NCI-H2171 treated with DMSO at 0.1 percent for 48 hours (cell line): ENCODE data around the gene HAO1.
"Not testable (repeated sequence)": the region's sequence is repeated elsewhere in the genome, so short reads cannot be mapped to it uniquely, and the experiment has no call there.

Experiments used
- DNase-seq: peaks from one replicate; lab custom pipeline; 2025; lab: John Stamatoyannopoulos, UW

Gene HAO1

DNA sequence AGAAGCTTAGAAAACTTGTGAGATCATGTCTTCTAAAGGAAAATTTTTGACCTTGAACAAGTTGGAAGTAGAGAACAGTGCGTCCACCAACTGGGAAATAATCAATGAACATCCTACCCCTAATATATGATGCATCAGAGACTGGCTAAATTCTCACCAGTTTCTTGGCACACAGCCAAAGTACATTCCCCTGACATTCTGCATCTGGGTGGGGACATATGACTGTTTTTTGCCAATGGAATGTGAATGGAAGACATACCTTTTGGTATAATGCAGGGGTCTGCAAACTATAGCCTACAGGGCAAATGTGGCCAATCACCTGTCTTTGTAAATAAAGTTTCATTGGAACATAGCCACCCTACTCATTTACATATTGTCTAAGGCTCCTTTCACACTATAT, 84.7 kb downstream of the HAO1 start:
- DNase-seq, result no peak

DNA sequence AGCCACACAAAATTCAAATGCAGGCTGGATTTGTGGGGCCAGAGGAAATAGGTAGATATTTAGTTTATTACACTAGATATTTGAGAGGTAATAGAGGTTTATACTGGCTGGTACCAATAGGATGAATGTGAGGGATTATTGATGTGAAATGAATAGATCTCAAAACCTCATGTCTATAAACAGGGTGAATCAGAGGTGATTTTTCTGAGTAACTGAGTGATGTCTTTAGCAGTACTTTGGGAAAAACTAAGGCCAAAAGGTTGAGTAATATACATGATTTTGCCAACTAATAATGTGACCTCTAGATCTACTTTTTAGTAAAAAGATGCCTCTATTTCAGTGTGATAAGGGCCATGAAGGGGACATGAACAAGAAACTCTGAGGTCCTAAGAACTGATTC, 86.8 kb downstream of the HAO1 start:
- DNase-seq, result no peak

- no peak for DNase-seq
Observed at GRCh38 chr20:7850775-7851490, 89.3 kb downstream of the HAO1 start.

DNA sequence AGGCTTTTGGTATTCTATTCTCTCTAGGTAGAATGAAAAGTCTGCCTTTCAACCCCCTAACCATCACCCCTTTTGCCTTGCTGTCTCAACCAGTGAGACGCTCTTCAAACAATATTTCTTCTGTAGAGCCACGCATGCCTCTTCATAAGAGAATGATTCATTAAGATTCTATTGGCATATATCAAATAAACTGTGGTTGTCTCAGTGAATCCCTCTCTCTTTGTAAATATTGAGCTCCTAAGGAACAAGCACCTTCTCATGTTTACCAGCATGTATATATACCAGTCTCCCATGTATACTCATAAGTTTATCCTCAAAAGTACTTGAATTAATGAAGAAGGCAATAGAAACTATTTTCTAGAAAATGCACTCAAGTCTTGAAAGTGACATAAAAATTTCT, 90.6 kb downstream of the HAO1 start:
- DNase-seq, result no peak

DNA sequence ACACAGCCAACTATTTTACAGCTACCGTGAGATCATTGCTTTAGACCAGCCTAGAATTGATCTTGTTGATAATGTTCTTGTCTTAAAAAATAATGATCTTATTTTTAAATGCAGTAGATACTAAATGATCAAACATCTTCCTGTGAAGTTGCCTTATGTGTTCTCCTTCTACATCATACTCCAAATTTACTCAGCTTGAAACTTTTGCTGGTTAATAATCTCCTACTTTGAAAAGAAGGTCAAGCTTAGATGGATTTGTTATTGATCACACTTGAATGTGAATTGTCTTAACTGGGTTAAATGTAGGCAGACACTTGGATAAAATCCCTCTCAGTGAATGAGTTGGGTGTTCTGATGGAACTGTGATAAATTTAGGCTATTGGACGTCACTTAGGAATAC, 91.9 kb downstream of the HAO1 start:
- no peak for DNase-seq

DNA sequence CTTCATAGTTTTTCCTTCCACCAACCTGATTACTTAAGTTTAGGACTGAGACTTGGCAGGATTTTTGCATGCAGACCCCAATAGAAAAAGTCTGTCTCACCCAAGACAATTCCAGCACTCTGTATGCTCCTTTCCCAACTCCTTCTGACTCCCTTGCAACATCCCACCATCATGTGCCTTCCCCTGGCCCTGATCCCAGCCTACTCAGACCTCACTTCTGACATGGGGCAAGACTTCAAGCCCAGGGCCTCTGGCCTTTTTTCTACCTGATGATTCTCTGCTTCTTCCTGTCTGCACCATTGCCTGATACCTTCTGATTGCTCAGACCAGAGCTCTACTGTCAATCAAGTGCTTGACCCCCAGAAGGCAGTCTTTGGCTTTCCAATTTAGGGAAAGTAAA, 96.6 kb downstream of the HAO1 start:
- no peak for DNase-seq

DNA sequence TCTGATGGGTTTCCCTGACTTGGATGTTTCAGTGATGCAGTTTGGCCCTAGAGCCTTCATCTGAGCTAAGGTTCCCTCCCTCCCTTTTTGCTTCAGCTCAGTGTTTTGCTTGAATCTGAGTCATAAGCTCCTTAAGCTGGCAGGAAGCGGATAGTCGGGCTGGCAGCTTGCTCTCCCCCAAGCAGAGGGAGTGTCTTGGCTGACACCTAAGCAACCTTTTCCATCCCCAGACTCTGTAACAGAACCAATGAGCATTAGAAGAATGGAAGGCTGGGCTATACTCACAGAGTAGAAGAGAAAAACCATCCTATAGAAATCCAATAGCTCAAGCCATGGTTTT, 98.3 kb downstream of the HAO1 start:
- no peak for DNase-seq

- no peak for DNase-seq
Observed at GRCh38 chr20:7841291-7841970, 98.8 kb downstream of the HAO1 start.

GRCh38 chr20:7836076-7836475, 104.2 kb downstream of the HAO1 start:
- DNase-seq, result no peak

GRCh38 chr20:7834441-7834840, 105.8 kb downstream of the HAO1 start:
- DNase-seq, result not testable (repeated sequence)
